Measurements from ENCODE around the gene LMAN2.

- TF ChIP-seq CTCF (IDR thresholded peaks at IDR 0.05) (no peak), POLR2A (IDR thresholded peaks at IDR 0.05) (no peak)
Measured at GRCh38 chr5:177307544-177308363, 43.7 kb downstream of the LMAN2 start.
